OCI-LY3 (cell line): ENCODE data around the gene UBE2QL1.

ENCODE experiments used
- H2AFZ ChIP-seq: fragments of 200-600, 300-600 bp; shearing (Covaris generic); 2 replicates; pipeline ENCODE4 v1.6.0; 2014; ENCODE audit warnings: antibody characterized with exemption, low read depth, low read length
- H3K27ac ChIP-seq: fragments of 200-600, 300-600 bp; sonication (generic); 2 replicates; pipeline ENCODE4 v1.5.1; 2014; ENCODE audit warnings: mild to moderate bottlenecking, low read length, moderate library complexity, mixed read lengths
- H3K27me3 ChIP-seq: fragments of 200-600, 300-600 bp; sonication (generic); 2 replicates; pipeline ENCODE4 v1.6.1; 2014; ENCODE audit warnings: low read depth, low read length, mixed read lengths
- H3K36me3 ChIP-seq: fragments of 200-600, 300-600 bp; sonication (generic); replicated peaks from 2 replicates; pipeline ENCODE3; 2014; ENCODE audit warnings: low read depth, low read length, mixed read lengths
- H3K4me1 ChIP-seq: fragments of 300-600, 200-600 bp; sonication (generic); 2 replicates; pipeline ENCODE4 v1.6.1; 2014; ENCODE audit warnings: low read length, mixed read lengths
- H3K4me2 ChIP-seq: fragments of 200-600, 300-600 bp; sonication (generic); 2 replicates; pipeline ENCODE4 v1.6.1; 2014; ENCODE audit warnings: low read length, mixed read lengths
- H3K4me3 ChIP-seq: fragments of 300-600, 200-600 bp; sonication (generic); 2 replicates; pipeline ENCODE4 v1.5.1; 2014; ENCODE audit warnings: antibody characterized with exemption, mild to moderate bottlenecking, low read length, moderate library complexity
- H3K79me2 ChIP-seq: fragments of 300-600, 200-600 bp; shearing (Covaris generic); 2 replicates; pipeline ENCODE4 v1.6.1; 2014; ENCODE audit warnings: mild to moderate bottlenecking, low read length, mixed read lengths
- H3K9ac ChIP-seq: fragments of 300-600, 200-600 bp; shearing (Covaris generic); 2 replicates; pipeline ENCODE4 v1.6.0; 2014; ENCODE audit warnings: mild to moderate bottlenecking, low read length, moderate library complexity
- H3K9me3 ChIP-seq: fragments of 200-600, 300-600 bp; shearing (Covaris generic); 2 replicates; pipeline ENCODE4 v1.6.1; 2014; ENCODE audit warnings: low read length, mixed read lengths; ENCODE audit not compliant: insufficient read depth
- H4K20me1 ChIP-seq: fragments of 200-600, 300-600 bp; sonication (generic); 2 replicates; pipeline ENCODE4 v1.6.1; 2016; ENCODE audit warnings: low read length, mixed read lengths; ENCODE audit not compliant: insufficient read depth
- CTCF ChIP-seq: fragments of 200-600, 300-600 bp; sonication (generic); IDR thresholded peaks from 2 replicates; pipeline ENCODE4 v1.5.1; 2014; ENCODE audit warnings: antibody characterized with exemption, low read length, low read depth
- EZH2phosphoT487 ChIP-seq: fragments of 200-600 bp; shearing (Covaris generic); IDR thresholded peaks from 2 replicates; pipeline ENCODE4 v1.6.1; 2018; ENCODE audit warnings: antibody characterized with exemption, mixed run types, low read depth

The UBE2QL1 gene

DNA sequence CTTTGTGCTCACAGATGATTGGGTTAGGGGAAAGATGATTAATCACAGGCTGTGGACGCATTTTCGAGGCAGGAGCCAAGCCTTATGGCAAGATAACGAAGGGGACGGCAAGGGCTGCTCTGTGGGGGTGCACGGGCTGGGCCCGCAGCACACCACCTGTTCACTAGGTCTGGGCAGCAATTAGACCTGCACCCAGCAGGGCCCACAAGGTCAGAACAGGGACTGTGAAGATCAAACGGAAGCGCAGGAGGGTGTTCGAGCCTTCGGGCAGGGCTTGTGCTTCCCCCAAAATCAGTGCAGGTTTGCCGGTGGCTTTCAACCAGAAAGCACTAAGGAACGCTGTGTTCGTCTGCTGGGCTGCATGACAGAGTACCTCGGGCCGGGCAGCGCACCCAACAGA, 73.7 kb downstream of the UBE2QL1 start:
- Histone ChIP-seq H3K9ac (no peak overlapping the region), H3K27ac (no peak overlapping the region), H3K27me3 (no peaks in the 10 kb centered on the region; the same call in 1 of the 2 replicates), H3K4me2 (no peak overlapping the region), H3K79me2 (no peaks in the 10 kb centered on the region), H3K4me3 (no peak overlapping the region), H4K20me1 (no peaks in the 10 kb centered on the region), H3K9me3 (no peaks in the 10 kb centered on the region), H3K36me3 (no peaks in the 10 kb centered on the region), H2AFZ (no peak overlapping the region), H3K4me1 (no peaks in the 10 kb centered on the region)
- no peak for TF ChIP-seq EZH2phosphoT487
- TF ChIP-seq CTCF, result no peak

DNA sequence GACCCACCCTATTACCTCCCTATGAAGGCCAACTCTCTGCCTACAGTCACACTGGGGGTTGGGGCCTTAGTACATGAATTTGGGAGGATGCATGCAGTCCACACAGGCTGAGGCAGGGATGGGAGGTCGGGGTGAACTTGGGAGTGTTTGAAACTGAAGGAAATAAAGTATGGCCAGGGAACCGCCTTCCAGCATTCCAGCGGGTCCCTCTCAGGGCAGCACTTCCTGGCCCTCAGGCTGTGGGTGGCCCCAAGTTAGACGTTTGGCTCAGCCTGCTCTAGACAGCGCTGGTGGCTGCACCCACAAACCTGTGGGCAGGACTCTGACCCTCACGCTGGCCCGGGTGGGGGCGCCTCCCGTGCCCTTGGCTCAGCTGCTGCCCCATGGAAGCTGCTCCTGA, 74.3 kb downstream of the UBE2QL1 start:
- Histone ChIP-seq H3K9ac (no peak overlapping the region), H3K36me3 (no peaks in the 10 kb centered on the region), H3K79me2 (no peaks in the 10 kb centered on the region), H3K4me1 (no peaks in the 10 kb centered on the region), H3K27ac (no peak overlapping the region), H2AFZ (no peak overlapping the region), H3K9me3 (no peaks in the 10 kb centered on the region), H3K27me3 (no peaks in the 10 kb centered on the region; the same call in 1 of the 2 replicates), H4K20me1 (no peaks in the 10 kb centered on the region), H3K4me2 (no peak overlapping the region), H3K4me3 (no peak overlapping the region)
- TF ChIP-seq CTCF (no peak), EZH2phosphoT487 (no peak)

DNA sequence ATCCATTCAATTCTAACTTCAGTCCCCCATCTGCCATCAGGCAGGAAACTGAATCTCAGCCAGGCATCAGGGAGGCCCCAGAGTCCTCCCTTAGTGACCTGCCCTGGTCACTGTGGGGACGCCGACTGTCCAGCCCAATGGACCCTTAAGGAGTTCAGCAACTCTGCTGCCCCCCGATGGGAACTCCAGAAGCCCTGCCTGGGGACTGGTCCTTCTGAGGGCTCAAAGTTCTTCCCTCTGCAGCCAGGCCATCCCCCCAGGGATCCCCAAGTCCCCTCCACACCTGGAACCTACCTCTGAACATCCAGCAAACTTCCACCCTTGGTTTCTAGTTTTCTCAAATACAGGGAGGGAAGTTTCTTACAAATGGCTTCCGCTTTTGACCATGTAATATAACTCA, 76.8 kb downstream of the UBE2QL1 start:
- no peaks in the 10 kb centered on the region; the same call in 1 of the 2 replicates for H3K27me3 ChIP-seq
- no peak overlapping the region for H3K9ac ChIP-seq
- no peak overlapping the region for H3K4me3 ChIP-seq
- no peaks in the 10 kb centered on the region for H3K9me3 ChIP-seq
- no peaks in the 10 kb centered on the region for H3K79me2 ChIP-seq
- H3K4me1 ChIP-seq, result no peaks in the 10 kb centered on the region
- H4K20me1 ChIP-seq, result no peaks in the 10 kb centered on the region
- TF ChIP-seq EZH2phosphoT487 (no peak), CTCF (no peak; the same call in 1 of the 2 replicates)
- no peak overlapping the region for H3K4me2 ChIP-seq
- no peak overlapping the region for H3K27ac ChIP-seq
- H3K36me3 ChIP-seq, result no peaks in the 10 kb centered on the region
- H2AFZ ChIP-seq, result no peak overlapping the region

DNA sequence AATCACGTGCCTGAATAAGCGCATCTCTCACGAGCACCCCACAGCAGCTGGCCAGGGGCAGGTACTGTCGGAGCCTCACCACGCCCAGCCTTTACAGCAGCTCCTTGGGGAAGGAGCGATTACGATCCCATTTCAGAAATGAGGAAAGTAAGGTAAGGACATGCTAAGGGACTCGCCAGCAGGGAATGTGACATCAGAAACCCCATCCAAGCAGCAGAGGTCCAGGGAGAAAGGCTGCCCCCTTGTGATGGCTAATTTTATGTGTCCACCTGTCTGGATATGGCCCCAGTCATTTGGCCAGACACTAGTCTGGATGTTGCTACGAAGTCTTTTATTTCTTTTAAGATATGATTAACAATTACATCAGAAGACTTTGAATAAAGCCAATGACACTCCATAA, 77.3 kb downstream of the UBE2QL1 start:
- H3K4me1 ChIP-seq, result no peaks in the 10 kb centered on the region
- no peak overlapping the region for H3K4me2 ChIP-seq
- no peaks in the 10 kb centered on the region for H3K9me3 ChIP-seq
- H3K4me3 ChIP-seq, result no peak overlapping the region
- no peaks in the 10 kb centered on the region; the same call in 1 of the 2 replicates for H3K27me3 ChIP-seq
- H2AFZ ChIP-seq, result no peak overlapping the region
- H3K36me3 ChIP-seq, result no peaks in the 10 kb centered on the region
- peak; percentile 31; the same call in 1 of the 2 replicates for TF ChIP-seq CTCF
- no peak for TF ChIP-seq EZH2phosphoT487
- H3K9ac ChIP-seq, result no peak overlapping the region
- no peak overlapping the region for H3K27ac ChIP-seq
- H3K79me2 ChIP-seq, result no peaks in the 10 kb centered on the region
- H4K20me1 ChIP-seq, result no peaks in the 10 kb centered on the region
